Right lobe of liver (tissue), 4 donors: ENCODE measurements around the gene PRRC2C.

Experiments used
- POLR2A ChIP-seq: fragments of 450-650 bp; IDR thresholded peaks from one replicate; pipeline ENCODE4 v1.6.1; 2017; ENCODE audit warnings: antibody characterized with exemption, mild to moderate bottlenecking
- TF ChIP-seq, protein P1 (sequence below), 4 donors: fragments of 200-600 bp in 3 of 4; fragments of 450-650 bp in 1 of 4; IDR thresholded peaks; one replicate each; pipeline versions ENCODE4 v1.5.1 to v1.8.0; 2016 to 2022; ENCODE audit warnings: antibody characterized with exemption in 4 of 4, mild to moderate bottlenecking in 2 of 4
- donor health status: DM: no; HTN: no; CAD: no.
- donor health status: DM: no; HTN: no; CAD: no.
- donor health status: DM: no; HTN: yes; CAD: no.

DNA sequence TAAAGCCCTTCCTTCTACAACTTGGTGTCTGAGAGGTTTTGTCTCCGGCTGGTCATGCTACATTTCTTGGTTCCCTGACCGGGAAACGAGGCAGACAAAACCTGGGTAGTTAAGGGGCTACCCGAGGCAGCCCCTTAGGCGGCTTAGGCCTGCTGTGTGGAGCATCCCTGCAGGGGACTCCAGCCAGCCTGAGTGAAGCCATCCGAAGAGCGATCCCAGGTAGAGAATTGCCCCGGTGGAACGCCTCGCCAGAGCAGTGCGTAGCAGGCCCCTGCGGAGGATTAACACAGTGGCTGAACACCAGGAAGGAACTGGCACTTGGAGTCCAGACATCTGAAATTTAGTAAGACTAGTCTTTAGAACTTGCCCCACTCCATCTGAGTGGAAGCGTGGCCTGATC, 115.5 kb downstream of the PRRC2C start:
- TF ChIP-seq, protein P1, sequence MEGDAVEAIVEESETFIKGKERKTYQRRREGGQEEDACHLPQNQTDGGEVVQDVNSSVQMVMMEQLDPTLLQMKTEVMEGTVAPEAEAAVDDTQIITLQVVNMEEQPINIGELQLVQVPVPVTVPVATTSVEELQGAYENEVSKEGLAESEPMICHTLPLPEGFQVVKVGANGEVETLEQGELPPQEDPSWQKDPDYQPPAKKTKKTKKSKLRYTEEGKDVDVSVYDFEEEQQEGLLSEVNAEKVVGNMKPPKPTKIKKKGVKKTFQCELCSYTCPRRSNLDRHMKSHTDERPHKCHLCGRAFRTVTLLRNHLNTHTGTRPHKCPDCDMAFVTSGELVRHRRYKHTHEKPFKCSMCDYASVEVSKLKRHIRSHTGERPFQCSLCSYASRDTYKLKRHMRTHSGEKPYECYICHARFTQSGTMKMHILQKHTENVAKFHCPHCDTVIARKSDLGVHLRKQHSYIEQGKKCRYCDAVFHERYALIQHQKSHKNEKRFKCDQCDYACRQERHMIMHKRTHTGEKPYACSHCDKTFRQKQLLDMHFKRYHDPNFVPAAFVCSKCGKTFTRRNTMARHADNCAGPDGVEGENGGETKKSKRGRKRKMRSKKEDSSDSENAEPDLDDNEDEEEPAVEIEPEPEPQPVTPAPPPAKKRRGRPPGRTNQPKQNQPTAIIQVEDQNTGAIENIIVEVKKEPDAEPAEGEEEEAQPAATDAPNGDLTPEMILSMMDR (IDR thresholded peaks at IDR 0.05), result no peak
- TF ChIP-seq POLR2A, result no peak
